Measurements from ENCODE around the gene MKNK2. TPM values are rescaled to one million over a fixed set of nuclear protein-coding genes. Genes with fewer than 3 reads are reported as not detected.
A peak's percentile ranks its signal among the peaks of the same experiment; 100 is the strongest.

Gene MKNK2
- polyA plus RNA-seq, 3 donors: 16.9 to 333 (median 21.8) TPM

DNA sequence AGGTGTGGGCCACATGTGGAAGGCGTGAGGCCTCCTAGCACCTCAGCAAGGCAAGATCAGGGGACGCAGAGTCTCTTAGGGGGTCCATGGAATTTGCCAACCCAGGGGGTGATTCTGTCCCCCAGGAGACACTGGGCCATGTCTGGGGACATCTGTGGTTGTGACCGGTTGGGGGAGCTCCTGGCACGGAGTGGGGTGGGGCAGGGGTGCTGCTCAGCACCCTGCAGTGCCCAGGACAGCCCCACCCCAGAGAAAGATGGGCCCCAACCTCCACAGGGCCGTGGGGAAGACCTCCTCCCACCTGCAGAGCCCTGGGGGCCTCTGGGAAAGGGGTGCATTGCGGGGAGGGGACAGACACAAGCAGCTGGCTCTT, 4.0 kb downstream of the MKNK2 start:
- peaks cover 52 to 54% of the 10 kb centered on the region in 2 donors for H3K36me3 ChIP-seq (replicated peaks in 1 of 2; ENCODE audit: control insufficient read depth in 1 of 2, insufficient read depth in 2 of 2, low read length in 2 of 2)
- no peak for DNase-seq

DNA sequence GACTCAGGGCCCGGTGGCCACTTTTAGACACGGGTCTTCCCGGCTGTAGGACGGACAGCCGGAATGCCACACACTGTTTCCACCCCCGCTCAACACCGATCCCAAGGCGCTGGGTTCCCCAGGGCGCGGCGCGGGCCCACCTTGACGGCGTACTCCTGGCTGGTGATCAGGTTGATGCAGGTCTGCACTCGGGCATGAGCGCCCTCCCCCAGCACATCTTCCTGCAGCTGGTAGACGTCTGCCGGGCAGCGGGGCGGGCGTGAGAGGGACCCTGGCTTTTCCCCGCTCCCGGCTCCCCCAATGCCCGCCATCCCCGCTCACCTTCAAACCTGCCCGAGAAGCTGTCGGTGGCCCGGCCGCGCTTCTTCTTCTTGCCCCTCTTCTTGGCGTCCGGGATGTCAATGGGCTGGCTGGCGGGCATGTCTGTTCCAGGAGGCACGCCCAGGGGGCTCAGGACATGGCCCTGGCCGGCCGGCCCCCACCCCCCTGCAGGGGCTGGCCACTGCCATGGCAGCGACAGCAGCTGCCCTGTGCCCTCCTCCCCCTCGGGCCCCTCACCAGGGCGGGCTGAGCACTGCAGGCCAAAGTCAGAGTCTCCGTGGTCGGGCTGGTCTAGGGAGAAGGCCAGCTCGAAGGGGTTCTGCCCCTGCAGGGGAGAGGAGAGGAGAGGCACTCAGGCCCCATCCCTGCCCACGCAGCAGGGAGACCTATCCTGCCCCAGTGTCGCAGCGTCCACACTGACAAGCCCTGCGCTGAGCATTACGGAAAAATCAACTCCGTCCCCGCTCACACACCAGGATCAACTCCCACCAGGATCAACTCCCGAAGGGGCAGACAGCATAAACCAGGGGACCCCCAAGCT, 4.8 kb downstream of the MKNK2 start:
- Histone ChIP-seq H3K36me3 (replicated peaks in 1 of 2; ENCODE audit: control insufficient read depth in 1 of 2, insufficient read depth in 2 of 2, low read length in 2 of 2) (peaks cover 56 to 57% of the 10 kb centered on the region in 2 donors), H3K4me1 (ENCODE audit: control insufficient read depth in 1 of 2, insufficient read depth in 2 of 2, low read length in 2 of 2) (peaks cover 40 to 54% of the 10 kb centered on the region in 2 donors), H3K79me2 (ENCODE audit: insufficient read depth, low read length) (peaks cover 79% of the 10 kb centered on the region), H4K20me1 (ENCODE audit: insufficient read depth, low read length) (peaks cover 84% of the 10 kb centered on the region), H3K27me3 (ENCODE audit: control insufficient read depth in 2 of 2, insufficient read depth in 2 of 2, low read length in 2 of 2) (no peaks in the 10 kb centered on the region), H3K9ac (ENCODE audit: insufficient read depth, low read length, poor library complexity, severe bottlenecking) (no peak overlapping the region), H3K4me2 (replicated peaks; ENCODE audit: extremely low read depth, low read length, poor library complexity, severe bottlenecking) (no peak overlapping the region), H3K27ac (ENCODE audit: low read depth in 1 of 2, low read length in 2 of 2) (peak overlapping the region in 1 of 2 donors; percentile 36), H3K9me3 (replicated peaks in 1 of 2; ENCODE audit: control insufficient read depth in 1 of 2, insufficient read depth in 1 of 2, low read length in 2 of 2) (no peaks in the 10 kb centered on the region), H3K4me3 (replicated peaks in 1 of 3; ENCODE audit: low read depth in 2 of 3, low read length in 3 of 3) (no peak overlapping the region), H2AFZ (ENCODE audit: insufficient read depth, low read depth, low read length, poor library complexity, severe bottlenecking) (no peak overlapping the region)
- Mint-ChIP-seq H3K27me3 (ENCODE audit: low read depth in 3 of 3) (peaks cover 0 to 2% (median 0%) of the 10 kb centered on the region in 3 donors), H3K27ac (peak overlapping the region in 3 of 7 donors; percentile 12 to 46 (median 30)), H3K4me3 (no peak overlapping the region), H3K9me3 (no peaks in the 10 kb centered on the region), H3K4me1 (peaks cover 46% of the 10 kb centered on the region), H3K36me3 (peaks cover 18 to 45% of the 10 kb centered on the region in 2 donors)
- DNase-seq: no peak
- intact Hi-C loops (cut with micrococcal nuclease): loop anchor here in 1 of 2 donors (10.0 kb wide), 1 partner anchor 151 kb away; no protein-coding TSS in a partner anchor
- 97% methylated on average over 41 of the region's 50 CpGs for WGBS (ENCODE audit: insufficient coverage)
- TF ChIP-seq, protein P1, sequence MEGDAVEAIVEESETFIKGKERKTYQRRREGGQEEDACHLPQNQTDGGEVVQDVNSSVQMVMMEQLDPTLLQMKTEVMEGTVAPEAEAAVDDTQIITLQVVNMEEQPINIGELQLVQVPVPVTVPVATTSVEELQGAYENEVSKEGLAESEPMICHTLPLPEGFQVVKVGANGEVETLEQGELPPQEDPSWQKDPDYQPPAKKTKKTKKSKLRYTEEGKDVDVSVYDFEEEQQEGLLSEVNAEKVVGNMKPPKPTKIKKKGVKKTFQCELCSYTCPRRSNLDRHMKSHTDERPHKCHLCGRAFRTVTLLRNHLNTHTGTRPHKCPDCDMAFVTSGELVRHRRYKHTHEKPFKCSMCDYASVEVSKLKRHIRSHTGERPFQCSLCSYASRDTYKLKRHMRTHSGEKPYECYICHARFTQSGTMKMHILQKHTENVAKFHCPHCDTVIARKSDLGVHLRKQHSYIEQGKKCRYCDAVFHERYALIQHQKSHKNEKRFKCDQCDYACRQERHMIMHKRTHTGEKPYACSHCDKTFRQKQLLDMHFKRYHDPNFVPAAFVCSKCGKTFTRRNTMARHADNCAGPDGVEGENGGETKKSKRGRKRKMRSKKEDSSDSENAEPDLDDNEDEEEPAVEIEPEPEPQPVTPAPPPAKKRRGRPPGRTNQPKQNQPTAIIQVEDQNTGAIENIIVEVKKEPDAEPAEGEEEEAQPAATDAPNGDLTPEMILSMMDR (IDR thresholded peaks at IDR 0.05): no peak

More for the DNA sequence above, 4.0 kb downstream of the MKNK2 start:
- H3K4me2 ChIP-seq (replicated peaks; ENCODE audit: extremely low read depth, low read length, poor library complexity, severe bottlenecking): no peak overlapping the region
- H3K4me3 Mint-ChIP-seq: peak overlapping the region in 1 of 2 donors; percentile 20
- H3K9ac ChIP-seq (ENCODE audit: insufficient read depth, low read length, poor library complexity, severe bottlenecking): no peak overlapping the region
- intact Hi-C loops (cut with micrococcal nuclease): loop anchor here in 1 of 2 donors (10.0 kb wide), 1 partner anchor 152 kb away; no protein-coding TSS in a partner anchor
- peaks cover 79% of the 10 kb centered on the region for H4K20me1 ChIP-seq (ENCODE audit: insufficient read depth, low read length)
- no peak overlapping the region for H3K4me3 ChIP-seq (replicated peaks in 1 of 3; ENCODE audit: low read depth in 2 of 3, low read length in 3 of 3)
- no peaks in the 10 kb centered on the region for H3K9me3 Mint-ChIP-seq
- H3K27me3 ChIP-seq (ENCODE audit: control insufficient read depth in 2 of 2, insufficient read depth in 2 of 2, low read length in 2 of 2): no peaks in the 10 kb centered on the region
- no peaks in the 10 kb centered on the region for H3K9me3 ChIP-seq (replicated peaks in 1 of 2; ENCODE audit: control insufficient read depth in 1 of 2, insufficient read depth in 1 of 2, low read length in 2 of 2)
- H3K79me2 ChIP-seq (ENCODE audit: insufficient read depth, low read length): peaks cover 74% of the 10 kb centered on the region
- H3K27ac ChIP-seq (ENCODE audit: low read depth in 1 of 2, low read length in 2 of 2): peak overlapping the region in 1 of 2 donors; percentile 36
- peaks cover 42 to 56% of the 10 kb centered on the region in 2 donors for H3K4me1 ChIP-seq (ENCODE audit: control insufficient read depth in 1 of 2, insufficient read depth in 2 of 2, low read length in 2 of 2)
- H3K36me3 Mint-ChIP-seq: peaks cover 17 to 43% of the 10 kb centered on the region in 2 donors
- H3K4me1 Mint-ChIP-seq: peaks cover 48% of the 10 kb centered on the region
- H3K27ac Mint-ChIP-seq: peak overlapping the region in 2 of 7 donors; percentile 35 to 59
- no peak overlapping the region for H2AFZ ChIP-seq (ENCODE audit: insufficient read depth, low read depth, low read length, poor library complexity, severe bottlenecking)
- TF ChIP-seq, protein P1 (IDR thresholded peaks at IDR 0.05): no peak
- H3K27me3 Mint-ChIP-seq (ENCODE audit: low read depth in 3 of 3): peaks cover 0 to 2% (median 0%) of the 10 kb centered on the region in 3 donors
- WGBS (ENCODE audit: insufficient coverage): 96% methylated on average over 3 of the region's 6 CpGs

All from CD14-positive monocyte (primary cell).